Activated CD4-positive, alpha-beta T cell treated with anti-CD3 and anti-CD28 coated beads, Interleukin-2, amount 50 U/mL, for 48 hours (primary cell): ENCODE measurements around the gene LIN37.
A peak's percentile ranks its signal among the peaks of the same experiment; 100 is the strongest.
"Not testable (repeated sequence)": the region's sequence is repeated elsewhere in the genome, so short reads cannot be mapped to it uniquely, and the experiment has no call there.

Experiments used
- DNase-seq, 2 experiments: peaks; one replicate each; pipeline ENCODE4 v3.0.0-alpha.2; 2020

The LIN37 gene

GRCh38 chr19:35753634-35754369 lies 5.4 kb downstream of the LIN37 start:
- no peak for DNase-seq

DNA sequence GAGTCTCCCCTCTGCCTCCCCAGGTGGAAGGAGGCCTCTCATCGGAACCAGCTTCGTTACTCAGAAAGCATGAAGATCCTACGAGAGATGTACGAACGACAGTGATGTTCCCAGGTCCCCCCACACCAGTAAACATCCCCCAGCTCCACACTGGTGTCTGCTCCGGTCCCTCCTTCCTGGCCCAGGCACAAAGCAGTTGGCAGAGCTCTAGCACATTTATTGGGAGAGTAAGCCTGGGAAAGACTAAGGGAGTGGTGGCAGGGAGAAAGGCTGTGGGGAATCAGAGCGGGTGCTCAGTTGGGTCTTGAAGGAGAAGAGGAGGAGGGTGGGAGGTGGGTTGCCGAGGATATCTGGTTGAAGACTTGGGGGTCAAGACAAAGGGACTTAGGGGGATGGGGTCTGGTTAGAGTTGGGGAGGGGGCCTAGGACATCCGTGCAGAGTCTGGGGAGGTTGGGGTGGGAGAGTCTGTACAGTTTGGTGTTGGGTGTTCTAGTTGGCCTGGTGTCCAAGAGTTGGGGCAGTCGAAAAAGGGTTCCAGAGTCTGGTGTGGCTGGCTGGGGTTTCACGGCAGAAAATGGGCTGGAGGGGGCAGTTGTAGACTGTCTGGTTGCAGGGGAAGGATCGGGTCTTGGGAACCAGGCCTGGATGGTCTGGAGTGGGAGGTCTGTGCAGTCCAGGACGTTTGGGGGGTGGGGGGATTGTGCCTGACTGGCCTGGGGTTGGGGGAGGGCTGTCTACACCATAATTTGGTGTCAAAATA lies 6.2 kb downstream of the LIN37 start:
- DNase-seq = no peak

- no peak for DNase-seq
These were observed 6.8 kb downstream of the LIN37 start for GRCh38 chr19:35755131-35755549.

- peak; percentile 54 to 62 for DNase-seq
These were observed 7.4 kb downstream of the LIN37 start for GRCh38 chr19:35755550-35756376.

DNA sequence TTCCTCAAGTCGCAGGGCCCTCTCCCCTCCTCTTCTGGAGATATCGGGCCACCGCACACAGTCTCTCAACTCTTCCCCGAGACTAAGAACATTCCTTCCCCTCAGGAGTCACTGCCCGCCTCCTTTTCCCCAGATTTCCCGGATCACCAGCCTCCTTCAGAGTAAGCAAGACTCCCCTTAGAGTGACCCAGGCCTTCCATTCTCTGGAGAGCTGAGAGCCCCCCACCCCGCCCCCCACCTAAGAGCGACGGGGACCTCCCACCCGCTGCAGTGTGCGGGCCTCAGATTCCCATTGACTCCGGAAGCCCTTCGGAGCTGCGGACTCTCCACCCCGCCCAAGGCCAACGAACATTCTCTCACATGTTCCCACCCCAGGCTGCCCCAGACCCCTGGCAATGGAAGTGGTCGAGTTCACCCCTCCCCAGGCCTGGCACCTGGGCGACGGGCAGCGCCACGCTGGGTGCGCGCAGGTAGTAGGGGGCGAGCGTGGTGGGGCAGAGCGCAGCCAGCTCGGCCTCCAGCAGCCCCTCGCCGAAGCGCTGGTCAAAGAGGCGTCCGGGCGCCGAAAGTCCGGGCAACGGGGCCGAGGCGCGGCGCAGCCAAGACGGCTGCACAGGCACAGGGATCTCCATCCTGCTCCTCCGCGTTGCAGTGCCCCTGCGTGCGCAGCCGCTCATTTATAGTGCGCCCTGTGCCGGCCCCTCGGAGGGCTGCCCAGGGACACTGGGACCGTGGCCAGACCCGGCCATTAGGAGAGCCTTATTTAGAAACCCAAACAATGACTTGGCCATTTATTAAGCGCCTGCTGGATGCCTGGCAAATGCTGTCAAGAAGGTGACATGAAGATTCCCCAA lies 8.2 kb downstream of the LIN37 start, which contains the start of gene HSPB6:
Gene HSPB6, minus strand, starts transcription at position 653 of the 854 bp plus-strand sequence. Its CDS starts 21 bp downstream, at position 632.
- no peak for DNase-seq

DNA sequence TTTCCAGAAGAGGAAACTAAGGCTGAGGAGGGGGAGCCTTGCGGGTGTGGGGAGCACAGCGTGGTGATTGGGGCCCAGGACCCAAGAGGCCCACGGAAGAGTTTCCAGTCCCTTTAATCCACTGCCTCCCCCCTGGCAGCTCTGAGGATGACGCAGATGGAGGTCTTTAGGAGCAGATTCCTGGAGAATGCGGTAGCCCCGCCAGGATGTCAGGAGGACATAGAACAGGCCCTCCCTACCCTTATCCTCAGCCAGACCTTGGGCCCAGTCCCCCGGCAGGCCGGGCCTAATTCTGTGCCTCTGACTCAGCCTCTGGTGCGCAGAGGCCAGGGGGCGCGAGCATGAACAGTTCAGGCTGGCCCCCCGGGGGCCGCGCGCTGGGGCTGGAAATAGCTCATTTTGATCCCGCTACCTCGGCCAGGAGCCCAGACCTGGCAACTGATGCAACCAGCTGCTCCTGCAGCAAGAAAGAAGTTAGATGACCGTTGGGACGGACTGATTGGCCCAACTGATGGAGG lies 8.9 kb downstream of the LIN37 start:
- peak; percentile 31 to 47 for DNase-seq

GRCh38 chr19:35757749-35758608 lies 9.6 kb downstream of the LIN37 start, which contains the start of gene PROSER3:
PROSER3 (plus strand) TSS chr19:35758176; CDS start chr19:35758216, 40 bp downstream.
- peak; percentile 98 to 99 for DNase-seq

- no peak for DNase-seq
These were observed 11.3 kb downstream of the LIN37 start for GRCh38 chr19:35759697-35760096.

- DNase-seq = no peak
These were observed 12.5 kb downstream of the LIN37 start for GRCh38 chr19:35760711-35761349.

GRCh38 chr19:35764432-35765315 lies 16.3 kb downstream of the LIN37 start:
- DNase-seq = no peak

DNA sequence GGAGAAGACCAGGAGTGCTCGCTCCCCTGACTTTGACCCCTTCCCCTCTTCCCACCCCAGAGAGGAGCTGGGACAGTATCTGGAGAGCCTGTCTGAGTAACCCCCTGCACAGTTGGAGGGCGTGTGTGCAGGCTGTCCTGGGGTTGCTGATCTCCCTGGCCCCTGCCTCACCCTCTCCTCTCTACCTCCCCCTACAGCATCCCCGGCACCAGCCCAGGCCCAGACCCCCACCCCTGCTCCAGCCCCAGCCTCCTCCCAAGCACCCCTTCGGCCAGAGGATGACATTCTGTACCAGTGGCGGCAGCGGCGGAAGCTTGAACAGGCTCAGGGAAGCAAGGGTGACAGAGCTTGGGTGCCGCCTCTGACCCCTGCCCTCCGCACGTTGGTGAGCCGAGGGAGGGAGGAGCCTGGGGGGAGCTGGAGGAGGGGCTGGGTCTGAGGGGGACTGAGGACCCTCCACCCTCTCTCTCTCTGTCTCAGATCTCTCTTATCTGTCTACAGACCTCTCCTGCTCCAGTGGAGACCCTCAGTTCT lies 18.3 kb downstream of the LIN37 start:
- no peak for DNase-seq

- DNase-seq = no peak
These were observed 19.1 kb downstream of the LIN37 start for GRCh38 chr19:35767288-35768081.

DNA sequence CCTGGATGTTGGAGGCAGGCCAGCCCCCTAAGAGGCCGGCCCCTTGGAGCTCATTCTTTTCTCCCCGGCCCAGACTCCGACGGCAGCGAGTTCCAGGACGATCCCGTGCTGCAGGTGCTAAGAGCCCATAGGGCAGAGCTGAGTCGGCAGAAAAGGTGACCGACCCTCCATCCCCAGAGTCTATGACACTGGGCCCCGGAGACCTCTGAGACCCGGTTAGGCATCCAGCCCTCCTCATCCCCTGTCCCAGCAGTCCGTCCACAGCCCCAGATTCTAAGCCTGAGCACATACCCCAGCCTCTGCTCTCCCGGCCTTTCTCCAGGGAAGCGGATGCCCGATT lies 19.7 kb downstream of the LIN37 start:
- DNase-seq = no peak

- not testable (repeated sequence) for DNase-seq
These were observed 24.0 kb downstream of the LIN37 start for GRCh38 chr19:35772362-35772761.

GRCh38 chr19:35773020-35773806 lies 24.8 kb downstream of the LIN37 start:
- DNase-seq = no peak

- DNase-seq = no peak
These were observed 26.1 kb downstream of the LIN37 start for GRCh38 chr19:35774274-35775045.

- DNase-seq = no peak
These were observed 26.6 kb downstream of the LIN37 start for GRCh38 chr19:35775046-35775297.
